H1 (cell line): Measurements from ENCODE around the gene SCAPER. TPM values are rescaled to one million over a fixed set of nuclear protein-coding genes. Genes with fewer than 3 reads are reported as not detected.

Source experiments
- CTCF ChIA-PET: fragments of 300-600 bp; sonication (Branson Sonifier 250); formaldehyde crosslinking; loops from one replicate; lab custom pipeline; 2021; ENCODE audit not compliant: partially characterized antibody; lab: Charles Lee
- POLR2A ChIA-PET: fragments of 300-600 bp; sonication (Branson Sonifier 250); formaldehyde crosslinking; loops from one replicate; lab custom pipeline; 2021; ENCODE audit warnings: inconsistent platforms; ENCODE audit not compliant: partially characterized antibody; lab: Charles Lee
- DNase-seq, 2 experiments: peaks; one replicate each; pipeline versions ENCODE4 v3.0.0 to v3.0.0-alpha.2; 2010 to 2022; ENCODE audit warnings: low spot score in 2 of 2, low read depth in 1 of 2, mixed read lengths in 1 of 2
- FAIRE-seq: peaks from 2 replicates; lab custom pipeline; 2011; peaks lifted over from hg19 to GRCh38; lab: Jason Lieb, UNC
- H2AFZ ChIP-seq: 2 replicates; pipeline ENCODE4 v1.8.1; 2012; ENCODE audit warnings: low read length, inconsistent platforms
- H2AK5ac ChIP-seq: 2 replicates; pipeline ENCODE4 v1.6.1; 2013; ENCODE audit warnings: low read depth, low read length
- H2BK120ac ChIP-seq: replicated peaks from 2 replicates; pipeline ENCODE3; 2013; ENCODE audit warnings: low read depth, low read length, inconsistent platforms
- H2BK12ac ChIP-seq: 2 replicates; pipeline ENCODE4 v1.6.1; 2013; ENCODE audit warnings: low read depth, low read length
- H2BK15ac ChIP-seq: 2 replicates; pipeline ENCODE4 v1.6.1; 2013; ENCODE audit warnings: low read length
- H2BK20ac ChIP-seq: 2 replicates; pipeline ENCODE4 v1.6.1; 2013; ENCODE audit warnings: low read length
- H2BK5ac ChIP-seq: 2 replicates; pipeline ENCODE4 v1.6.1; 2013; ENCODE audit warnings: low read depth, low read length
- H3K14ac ChIP-seq: 2 replicates; pipeline ENCODE4 v1.6.1; 2013; ENCODE audit warnings: inconsistent platforms; ENCODE audit not compliant: insufficient read length
- H3K18ac ChIP-seq: 2 replicates; pipeline ENCODE4 v1.6.1; 2013; ENCODE audit warnings: low read length; ENCODE audit errors: extremely low read depth
- H3K23ac ChIP-seq: 2 replicates; pipeline ENCODE4 v1.6.1; 2013; ENCODE audit warnings: inconsistent platforms; ENCODE audit not compliant: insufficient read length
- H3K23me2 ChIP-seq: 2 replicates; pipeline ENCODE4 v1.6.1; 2013; ENCODE audit warnings: low read depth, low read length
- H3K27ac ChIP-seq: 2 replicates; pipeline ENCODE4 v1.6.1; 2011; ENCODE audit warnings: low read depth, low read length, inconsistent platforms
- H3K27me3 ChIP-seq, 4 experiments: replicated peaks in 1 of 4; 1 replicate in 1 of 4; 2 replicates in 3 of 4; pipeline versions ENCODE4 v1.6.1 to v1.8.1; 2011 to 2013; ENCODE audit warnings: low read length in 3 of 4, mild to moderate bottlenecking in 3 of 4, inconsistent platforms in 2 of 4, mixed read lengths in 2 of 4, moderate library complexity in 1 of 4; ENCODE audit not compliant: control insufficient read depth in 3 of 4, insufficient read depth in 3 of 4; ENCODE audit errors: extremely low read depth in 1 of 4
- H3K36me3 ChIP-seq, 4 experiments: 2 replicates each; pipeline versions ENCODE4 v1.6.1 to v1.8.1; 2011 to 2013; ENCODE audit warnings: mild to moderate bottlenecking in 4 of 4, low read length in 3 of 4, moderate library complexity in 2 of 4, control low read depth in 1 of 4, inconsistent platforms in 1 of 4; ENCODE audit not compliant: insufficient read depth in 4 of 4, control insufficient read depth in 2 of 4
- H3K4ac ChIP-seq: replicated peaks from 2 replicates; pipeline ENCODE3; 2013; ENCODE audit warnings: low read length, low read depth, mixed read lengths, inconsistent platforms; ENCODE audit not compliant: insufficient read length
- H3K4me1 ChIP-seq, 4 experiments: replicated peaks in 1 of 4; 1 replicate in 1 of 4; 2 replicates in 3 of 4; pipeline versions ENCODE4 v1.6.1 to v1.8.1; 2011 to 2013; ENCODE audit warnings: low read length in 3 of 4, inconsistent platforms in 2 of 4, mixed read lengths in 1 of 4; ENCODE audit not compliant: insufficient read depth in 4 of 4, control insufficient read depth in 3 of 4
- H3K4me2 ChIP-seq, 2 experiments: 2 replicates each; pipeline versions ENCODE4 v1.6.1 to v1.8.1; 2011 to 2013; ENCODE audit warnings: low read depth in 2 of 2, low read length in 2 of 2, control low read depth in 1 of 2, inconsistent platforms in 1 of 2, mild to moderate bottlenecking in 1 of 2; ENCODE audit not compliant: insufficient read depth in 1 of 2
- H3K4me3 ChIP-seq, 4 experiments: fragments of 200-600, 300-600 bp in 1 of 4; sonication (generic), shearing (Covaris generic), sonication (Bioruptor Twin) in 1 of 4; 2 replicates each; pipeline versions ENCODE4 v1.5.1 to v1.8.1; 2011 to 2016; ENCODE audit warnings: low read length in 4 of 4, low read depth in 3 of 4, control low read depth in 2 of 4, inconsistent platforms in 2 of 4, mild to moderate bottlenecking in 2 of 4, mixed read lengths in 1 of 4, moderate library complexity in 1 of 4; ENCODE audit not compliant: insufficient read depth in 2 of 4; ENCODE audit errors: extremely low read depth in 1 of 4
- H3K56ac ChIP-seq: replicated peaks from 2 replicates; pipeline ENCODE3; 2013; ENCODE audit warnings: low read depth, mild to moderate bottlenecking, mixed read lengths, low read length, inconsistent platforms; ENCODE audit not compliant: insufficient read length
- H3K79me1 ChIP-seq: 2 replicates; pipeline ENCODE4 v1.6.1; 2013; ENCODE audit warnings: low read depth, low read length, control low read depth
- H3K79me2 ChIP-seq, 2 experiments: 2 replicates each; pipeline versions ENCODE4 v1.6.1 to v1.8.1; 2012 to 2013; ENCODE audit warnings: low read length in 2 of 2, mild to moderate bottlenecking in 2 of 2, inconsistent platforms in 1 of 2; ENCODE audit not compliant: insufficient read depth in 2 of 2, control insufficient read depth in 1 of 2
- H3K9ac ChIP-seq, 4 experiments: replicated peaks in 1 of 4; 1 replicate in 1 of 4; 2 replicates in 3 of 4; pipeline versions ENCODE4 v1.6.1 to v1.8.1; 2011 to 2013; ENCODE audit warnings: low read depth in 3 of 4, low read length in 3 of 4, control low read depth in 2 of 4, mild to moderate bottlenecking in 2 of 4, moderate library complexity in 2 of 4, inconsistent platforms in 1 of 4; ENCODE audit errors: extremely low read depth in 1 of 4
- H3K9me3 ChIP-seq, 2 experiments: 2 replicates each; pipeline versions ENCODE4 v1.6.1 to v1.8.1; 2012 to 2013; ENCODE audit warnings: mild to moderate bottlenecking in 2 of 2, moderate library complexity in 2 of 2, control low read depth in 1 of 2, inconsistent platforms in 1 of 2, low read depth in 1 of 2, low read length in 1 of 2, mixed read lengths in 1 of 2; ENCODE audit not compliant: insufficient read depth in 2 of 2
- H4K20me1 ChIP-seq, 2 experiments: replicated peaks in 1 of 2; 2 replicates each; pipeline versions ENCODE3 to v1.8.1; 2011 to 2013; ENCODE audit warnings: inconsistent platforms in 2 of 2, low read length in 2 of 2, mild to moderate bottlenecking in 1 of 2; ENCODE audit not compliant: insufficient read depth in 2 of 2, control insufficient read depth in 1 of 2
- H4K5ac ChIP-seq: 2 replicates; pipeline ENCODE4 v1.6.1; 2013; ENCODE audit warnings: low read length, low read depth, mixed read lengths, inconsistent platforms; ENCODE audit not compliant: insufficient read length
- H4K8ac ChIP-seq: 2 replicates; pipeline ENCODE4 v1.8.0; 2013; ENCODE audit warnings: mild to moderate bottlenecking, moderate library complexity, low read length, inconsistent platforms; ENCODE audit not compliant: insufficient read depth; ENCODE audit errors: extremely low read depth
- H4K91ac ChIP-seq: replicated peaks from 2 replicates; pipeline ENCODE3; 2013; ENCODE audit warnings: low read length, mixed read lengths, inconsistent platforms; ENCODE audit not compliant: insufficient read length
- ASH2L ChIP-seq: fragments of 200-600, 300-600 bp; sonication (generic); IDR thresholded peaks from one replicate; pipeline ENCODE4 v1.7.1; 2017; ENCODE audit warnings: low read length
- CHD1 ChIP-seq: IDR thresholded peaks from 2 replicates; pipeline ENCODE4 v1.6.1; 2012; ENCODE audit warnings: low read depth, low read length, improper control_type of control experiment
- CTBP2 ChIP-seq: IDR thresholded peaks from 2 replicates; pipeline ENCODE4 v1.7.0; 2011; ENCODE audit warnings: borderline replicate concordance, mild to moderate bottlenecking, moderate library complexity, mixed read lengths, low read length; ENCODE audit not compliant: insufficient read depth, insufficient read length
- EGR1 ChIP-seq: IDR thresholded peaks from 2 replicates; pipeline ENCODE4 v1.6.1; 2011; ENCODE audit warnings: low read depth, low read length, borderline replicate concordance
- GABPA ChIP-seq: IDR thresholded peaks from 2 replicates; pipeline ENCODE4 v1.6.1; 2011; ENCODE audit warnings: mild to moderate bottlenecking, low read length, moderate library complexity, borderline replicate concordance; ENCODE audit not compliant: insufficient read depth
- GTF2F1 ChIP-seq: IDR thresholded peaks from 2 replicates; pipeline ENCODE4 v1.6.1; 2012; ENCODE audit warnings: low read depth, low read length, improper control_type of control experiment, borderline replicate concordance
- HDAC6 ChIP-seq: IDR thresholded peaks from one replicate; pipeline ENCODE4 v1.7.1; 2012; ENCODE audit warnings: low read depth, mild to moderate bottlenecking, inconsistent platforms, low read length, moderate library complexity
- PHF8 ChIP-seq: fragments of 200-600 bp; sonication (generic); conservative IDR thresholded peaks from 2 replicates; pipeline ENCODE4 v1.7.1; 2012; ENCODE audit warnings: low read depth, mild to moderate bottlenecking, inconsistent platforms, low read length, moderate library complexity
- POLR2A ChIP-seq, 2 experiments: IDR thresholded peaks; 1 replicate in 1 of 2; 2 replicates in 1 of 2; pipeline ENCODE4 v1.6.1; 2011; ENCODE audit warnings: low read depth in 2 of 2, low read length in 2 of 2, mild to moderate bottlenecking in 2 of 2; ENCODE audit errors: control extremely low read depth in 1 of 2
- RAD21 ChIP-seq, 2 experiments: IDR thresholded peaks in 1 of 2; conservative IDR thresholded peaks in 1 of 2; 2 replicates each; pipeline ENCODE4 v1.6.1; 2011; ENCODE audit warnings: low read depth in 2 of 2, low read length in 2 of 2, improper control_type of control experiment in 1 of 2, inconsistent platforms in 1 of 2, mild to moderate bottlenecking in 1 of 2, moderate library complexity in 1 of 2
- SP2 ChIP-seq: IDR thresholded peaks from 2 replicates; pipeline ENCODE4 v1.6.1; 2012; ENCODE audit warnings: mild to moderate bottlenecking, low read length, inconsistent platforms
- SUZ12 ChIP-seq: fragments of 200-600 bp; sonication (generic); IDR thresholded peaks from 2 replicates; pipeline ENCODE4 v1.6.1; 2012; ENCODE audit warnings: mild to moderate bottlenecking, inconsistent platforms, low read length, moderate library complexity, mixed read lengths
- ZNF274 ChIP-seq: IDR thresholded peaks from 2 replicates; pipeline ENCODE4 v1.7.0; 2012; ENCODE audit warnings: low read length, borderline replicate concordance; ENCODE audit errors: extremely low read depth
- WGBS, 2 experiments: shearing (Covaris generic) in 1 of 2; methylation state at CpG; one replicate each; pipeline versions ENCODE4 v1.1.6 to v1.1.7; 2013 to 2015; ENCODE audit warnings: low lambda C conversion rate in 2 of 2, mixed read lengths in 2 of 2, inconsistent platforms in 1 of 2, low coverage in 1 of 2, missing lambda C conversion rate in 1 of 2; ENCODE audit not compliant: insufficient replicate concordance in 2 of 2, insufficient coverage in 1 of 2, insufficient read length in 1 of 2; ENCODE audit errors: extremely low coverage in 1 of 2, missing lambda C conversion rate in 1 of 2; 5-methylcytosine and 5-hydroxymethylcytosine counted together
- polyA plus RNA-seq, 7 experiments: library from polyadenylated mRNA; depleted of rRNA in 3 of 7; stranded (reverse) in 5 of 7; unstranded in 2 of 7; fragments of >200 nt in 5 of 7; fragments of 200-250 nt in 2 of 7; gene quantifications; 1 replicate in 5 of 7; 2 replicates in 1 of 7; 4 replicates in 1 of 7; pipeline versions ENCODE4 v1.2.1 to v1.2.3, GENCODE V29; 2011 to 2013; ENCODE audit warnings: missing spikeins in 2 of 7, mixed read lengths in 2 of 7
- total RNA-seq: library from RNA; stranded (reverse); fragmentation: NEBNext Ultra II Directional; extraction: Animal tissue kit (Norgen Biotek cat#: 25700); gene quantifications from 2 replicates; pipeline ENCODE4 v1.2.1, GENCODE V29; 2021

SCAPER gene
- total and polyA plus RNA-seq, 2 of the 8 experiments (the other 6 are each of a cell fraction or from before 2014, with no cell fraction given): 1.6 to 6.8 TPM

DNA sequence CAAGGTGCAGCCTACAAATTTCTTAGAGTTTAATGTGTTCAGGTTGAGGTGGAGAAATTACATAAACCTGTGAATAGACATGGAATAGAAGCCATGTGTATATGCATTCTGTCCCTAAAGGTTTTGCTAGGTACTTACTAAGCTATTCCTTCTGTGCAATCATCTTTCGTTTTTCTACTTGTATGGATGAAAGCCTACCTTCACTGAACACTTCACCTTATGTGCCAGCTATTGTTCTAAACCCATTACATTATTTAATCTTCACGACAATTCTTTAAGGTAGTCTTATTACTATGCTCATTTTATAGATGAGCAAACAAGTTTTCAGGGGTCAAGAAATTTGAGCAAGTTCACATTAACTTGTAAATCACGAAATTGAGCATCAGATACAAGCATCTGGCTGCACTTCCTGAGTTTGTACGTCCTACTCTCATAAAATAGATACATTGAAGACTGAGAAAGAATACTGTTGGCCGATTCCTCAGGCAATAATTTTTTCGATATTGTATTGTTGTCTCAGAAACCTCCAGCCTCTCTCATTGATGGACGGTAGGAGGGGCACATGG, 25.8 kb upstream of the SCAPER start:
- H2BK5ac ChIP-seq: no peak overlapping the region
- H3K9me3 ChIP-seq: no peaks in the 10 kb centered on the region
- no peaks in the 10 kb centered on the region for H4K20me1 ChIP-seq
- ChIA-PET CTCF (no interaction called here), POLR2A (interaction anchor here (1.0 to 2.8 kb wide), 16 partner anchors 11 to 1089 kb away, joined by 3 to 26 read pairs (median 4); partner anchors contain the start of gene SCAPER)
- H3K27ac ChIP-seq: peak overlapping the region; percentile 31; the same call in 1 of the 2 replicates
- H4K5ac ChIP-seq: peak overlapping the region; percentile 91
- DNase-seq: no peak
- peaks cover 0 to 3% (median 0%) of the 10 kb centered on the region in 4 experiments; a peak in 2 of 7 replicates for H3K4me1 ChIP-seq
- peak overlapping the region; percentile 76 to 78 for H3K4me2 ChIP-seq
- no peak overlapping the region for H3K4ac ChIP-seq
- H3K79me2 ChIP-seq: peaks cover 0 to 28% of the 10 kb centered on the region in 2 experiments; a peak in 2 of 4 replicates
- H2BK20ac ChIP-seq: no peak overlapping the region
- peak overlapping the region; percentile 5; the same call in 1 of the 2 replicates for H2BK12ac ChIP-seq
- H3K36me3 ChIP-seq: peaks cover 5 to 31% (median 20%) of the 10 kb centered on the region in 4 experiments; a peak in 7 of 8 replicates
- H4K8ac ChIP-seq: 0 out of 2 replicates have a peak overlapping the region, but pooled peaks have one; percentile 86
- no peaks in the 10 kb centered on the region for H3K23me2 ChIP-seq
- H2AK5ac ChIP-seq: no peak overlapping the region
- no peak overlapping the region for H2BK15ac ChIP-seq
- H3K14ac ChIP-seq: no peak overlapping the region
- no peak overlapping the region for H3K23ac ChIP-seq
- peak overlapping the region; percentile 34 to 91 (median 44); a peak in 6 of 7 replicates for H3K9ac ChIP-seq
- H4K91ac ChIP-seq: no peak overlapping the region
- peak overlapping the region; percentile 83 for H2AFZ ChIP-seq
- H3K79me1 ChIP-seq: no peaks in the 10 kb centered on the region
- H2BK120ac ChIP-seq: no peak overlapping the region
- peaks cover 0 to 1% (median 0%) of the 10 kb centered on the region in 4 experiments; a peak in 1 of 7 replicates for H3K27me3 ChIP-seq
- WGBS, 2 experiments: 39% methylated on average over 7 of the region's 7 CpGs; no CpG with 5 or more reads in 1 of the 2 experiments
- H3K18ac ChIP-seq: peak overlapping the region; percentile 72
- peak overlapping the region; percentile 33 to 84 (median 42); a peak in 7 of 8 replicates for H3K4me3 ChIP-seq
- no peak for FAIRE-seq
- no peak overlapping the region for H3K56ac ChIP-seq
- no peak for TF ChIP-seq ZNF274
- TF ChIP-seq SUZ12: no peak
- TF ChIP-seq CTBP2: no peak
- TF ChIP-seq EGR1: no peak
- no peak for TF ChIP-seq HDAC6
- no peak for TF ChIP-seq RAD21 (IDR thresholded peaks at IDR 0.05 in 1 of 2, conservative IDR thresholded peaks at IDR 0.05 in 1 of 2; ENCODE audit: low read depth in 2 of 2, low read length in 2 of 2)
- TF ChIP-seq ASH2L: no peak
- no peak for TF ChIP-seq POLR2A (IDR thresholded peaks at IDR 0.05; ENCODE audit: control extremely low read depth in 1 of 2, low read depth in 2 of 2, low read length in 2 of 2)
- no peak for TF ChIP-seq GTF2F1
- no peak for TF ChIP-seq SP2
- no peak for TF ChIP-seq PHF8
- no peak for TF ChIP-seq GABPA
- TF ChIP-seq CHD1: no peak
